GM18868 (cell line): ENCODE data around the gene CARM1.
"Not testable (repeated sequence)": the region's sequence is repeated elsewhere in the genome, so short reads cannot be mapped to it uniquely, and the experiment has no call there.

Experiments
- ATAC-seq: cut with Tn5 transposase; IDR thresholded peaks from one replicate; pipeline ENCODE4 v1.9.1; 2021; ENCODE audit warnings: mild to moderate bottlenecking, moderate library complexity; ENCODE audit not compliant: unreplicated experiment

The CARM1 gene

GRCh38 chr19:10846500-10847202, 24.7 kb upstream of the CARM1 start:
- no peak for ATAC-seq

GRCh38 chr19:10848230-10848856, 23.0 kb upstream of the CARM1 start, which contains the start of gene C19orf38:
TSS of gene C19orf38 (plus strand) at chr19:10848415. CDS start at chr19:10848509, 94 bp downstream.
- ATAC-seq: no peak

GRCh38 chr19:10850631-10851030, 20.7 kb upstream of the CARM1 start:
- no peak for ATAC-seq

GRCh38 chr19:10852098-10852800, 19.1 kb upstream of the CARM1 start:
- no peak for ATAC-seq

GRCh38 chr19:10852941-10853340, 18.4 kb upstream of the CARM1 start:
- ATAC-seq: no peak

GRCh38 chr19:10854350-10855089, 16.8 kb upstream of the CARM1 start:
- no peak for ATAC-seq

- ATAC-seq: no peak
Measured at GRCh38 chr19:10855879-10856522, 15.4 kb upstream of the CARM1 start.

GRCh38 chr19:10856899-10857298, 14.5 kb upstream of the CARM1 start:
- ATAC-seq: not testable (repeated sequence)

- no peak for ATAC-seq
Measured at GRCh38 chr19:10858204-10858828, 13.0 kb upstream of the CARM1 start.

GRCh38 chr19:10861103-10861651, 10.2 kb upstream of the CARM1 start:
- no peak for ATAC-seq

- no peak for ATAC-seq
Measured at GRCh38 chr19:10862561-10863106, 8.7 kb upstream of the CARM1 start.

GRCh38 chr19:10863107-10863717, 8.1 kb upstream of the CARM1 start:
- no peak for ATAC-seq

GRCh38 chr19:10864538-10864899, 6.8 kb upstream of the CARM1 start:
- ATAC-seq: no peak

GRCh38 chr19:10866495-10866894, 4.9 kb upstream of the CARM1 start:
- ATAC-seq: no peak

GRCh38 chr19:10868872-10869547, 2.3 kb upstream of the CARM1 start:
- ATAC-seq: no peak

GRCh38 chr19:10869872-10870311, 1.5 kb upstream of the CARM1 start:
- ATAC-seq: not testable (repeated sequence)

GRCh38 chr19:10870501-10870954, 825 bp upstream of the CARM1 start:
- no peak for ATAC-seq

- peak; percentile 1 for ATAC-seq
Measured at GRCh38 chr19:10871711-10872545, 575 bp downstream of the CARM1 start.
